Activated CD4-positive, alpha-beta T cell treated with anti-CD3 and anti-CD28 coated beads for 24 hours (primary cell): ENCODE measurements around the gene OR7A5.
"Not testable (repeated sequence)": the region's sequence is repeated elsewhere in the genome, so short reads cannot be mapped to it uniquely, and the experiment has no call there.

Experiments used
- DNase-seq, 2 donors: peaks; one replicate each; pipeline ENCODE4 v3.0.0-alpha.2; 2020; ENCODE audit warnings: low read depth in 2 of 2

The OR7A5 gene

GRCh38 chr19:14785102-14785793 is 49.7 kb downstream of the OR7A5 start:
- DNase-seq, result not testable (repeated sequence)

- DNase-seq, result not testable (repeated sequence)
Measured at GRCh38 chr19:14784730-14785101, 50.3 kb downstream of the OR7A5 start.

GRCh38 chr19:14783410-14783998 is 51.5 kb downstream of the OR7A5 start:
- DNase-seq, result not testable (repeated sequence)

DNA sequence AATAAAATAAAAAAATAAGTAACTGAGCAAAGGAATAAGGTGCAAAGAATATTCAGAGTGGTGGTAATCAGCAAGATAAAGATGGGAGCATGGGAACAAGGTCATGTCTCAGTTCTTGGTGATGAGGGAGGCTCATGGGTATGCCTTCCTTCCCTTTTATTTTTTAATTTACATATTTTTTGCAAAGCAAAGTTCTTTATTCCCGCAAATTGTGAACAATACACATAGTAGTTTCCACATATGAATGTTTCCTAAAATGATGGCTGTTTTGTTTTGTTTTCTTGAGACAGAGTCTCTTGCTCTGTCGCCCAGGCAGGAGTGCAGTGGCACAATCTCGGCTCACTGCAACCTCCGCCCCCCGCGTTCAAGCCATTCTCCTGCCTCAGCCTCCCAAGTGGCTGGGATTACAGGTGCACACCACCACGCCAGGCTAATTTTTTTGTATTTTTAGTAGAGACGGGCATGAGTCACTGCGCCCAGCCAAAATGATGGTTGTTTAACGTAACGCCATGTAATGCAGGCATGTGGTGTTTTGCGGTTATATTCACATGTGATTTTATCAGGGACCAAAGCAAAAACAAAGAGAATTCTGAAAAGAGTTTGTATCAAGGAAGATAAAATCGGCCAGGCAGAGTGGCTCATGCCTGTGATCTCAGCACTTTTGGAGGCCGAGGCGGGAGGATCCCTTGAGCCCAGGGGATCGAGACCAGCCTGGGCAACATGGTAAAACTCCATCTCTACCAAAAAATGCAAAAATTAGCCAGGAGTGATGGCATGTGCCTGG is 52.2 kb downstream of the OR7A5 start:
- DNase-seq, result no peak

GRCh38 chr19:14781713-14782536 is 53.1 kb downstream of the OR7A5 start:
- not testable (repeated sequence) for DNase-seq

GRCh38 chr19:14780622-14781225 is 54.3 kb downstream of the OR7A5 start:
- DNase-seq, result not testable (repeated sequence)

DNA sequence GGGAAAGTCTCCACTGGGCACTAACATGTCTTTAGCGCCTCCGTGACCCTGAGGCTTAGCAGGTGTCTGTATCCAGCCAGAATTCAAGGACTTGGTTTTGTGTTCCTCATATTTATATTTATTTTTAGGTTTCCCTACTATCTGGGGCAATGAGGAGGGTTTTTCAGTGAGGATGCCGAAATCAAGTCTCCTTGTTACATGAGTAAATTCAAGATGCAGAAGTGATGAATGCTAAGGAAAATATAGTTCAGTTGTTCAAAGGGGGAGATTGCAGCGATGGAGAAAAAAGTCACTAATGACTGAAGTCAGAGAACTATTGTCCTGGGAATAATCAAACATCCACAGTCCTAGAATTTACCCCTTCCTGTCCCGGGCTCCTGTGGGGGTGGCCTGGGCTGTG is 55.8 kb downstream of the OR7A5 start:
- no peak for DNase-seq

- DNase-seq, result not testable (repeated sequence)
Measured at GRCh38 chr19:14778110-14778845, 56.7 kb downstream of the OR7A5 start, which contains the start of gene ADGRE2. TSS of gene ADGRE2 (minus strand) at chr19:14778560. CDS start at chr19:14776756, 1,804 bp downstream.

GRCh38 chr19:14777645-14778044 is 57.3 kb downstream of the OR7A5 start:
- DNase-seq, result not testable (repeated sequence)
